HepG2 (cell line): ENCODE results near the gene PCBP2.

ENCODE experiments used
- EP300 ChIP-seq, 3 experiments: sonication (generic) in 1 of 3; formaldehyde crosslinking in 1 of 3; IDR thresholded peaks; 2 replicates each; pipeline versions ENCODE4 v1.5.1 to v1.6.1; 2011 to 2020; ENCODE audit warnings: low read depth in 2 of 3, low read length in 2 of 3, borderline replicate concordance in 1 of 3, improper control_type of control experiment in 1 of 3, mild to moderate bottlenecking in 1 of 3, missing genetic modification reagents in 1 of 3, moderate library complexity in 1 of 3
- ZC3H4 ChIP-seq: sonication (generic); formaldehyde crosslinking; IDR thresholded peaks from 2 replicates; pipeline ENCODE4 v1.4.0; 2020; ENCODE audit warnings: missing genetic modification reagents, borderline replicate concordance
- ZNF614 ChIP-seq: IDR thresholded peaks from 2 replicates; pipeline ENCODE4 v1.6.1; 2018; ENCODE audit warnings: missing biosample characterization, missing genetic modification reagents, inconsistent platforms, borderline replicate concordance

- TF ChIP-seq EP300 (IDR thresholded peaks at IDR 0.05; ENCODE audit: low read depth in 2 of 2, low read length in 2 of 2): no peak
- TF ChIP-seq EP300 (CRISPR knock-in tag; IDR thresholded peaks at IDR 0.05; ENCODE audit: borderline replicate concordance): no peak
- TF ChIP-seq ZC3H4 (CRISPR knock-in tag): no peak
- TF ChIP-seq ZNF614 (CRISPR knock-in tag): no peak
These were observed 54.5 kb downstream of the PCBP2 start for GRCh38 chr12:53506450-53506785.
